Heart left ventricle (tissue), 16 donors: Measurements from ENCODE around the gene POU5F2. TPM values are rescaled to one million over a fixed set of nuclear protein-coding genes. Genes with fewer than 3 reads are reported as not detected.

Experiments used
- ATAC-seq, 4 donors: fragments of 200-7000 bp; cut with Tn5 transposase; one replicate each; pipeline ENCODE4 v1.9.1; 2020 to 2022; ENCODE audit warnings: moderate library complexity in 4 of 4, mild to moderate bottlenecking in 3 of 4, moderate number of reproducible peaks in 1 of 4
- DNase-seq, 5 donors: peaks; one replicate each; pipeline ENCODE4 v3.0.0-alpha.2; 2020
- H3K27ac ChIP-seq, 12 donors: fragments of 200-600 bp; sonication (generic) in 4 of 12; one replicate each; pipeline versions ENCODE4 v1.5.0 to v1.8.0; 2016 to 2022; ENCODE audit warnings: mild to moderate bottlenecking in 2 of 12
- H3K27me3 ChIP-seq, 9 donors: fragments of 200-600 bp; sonication (generic) in 2 of 9; one replicate each; pipeline versions ENCODE4 v1.5.1 to v1.8.0; 2016 to 2022; ENCODE audit warnings: mild to moderate bottlenecking in 3 of 9
- H3K36me3 ChIP-seq, 9 donors: fragments of 200-600 bp; sonication (generic) in 2 of 9; one replicate each; pipeline versions ENCODE4 v1.5.0 to v1.8.0; 2018 to 2022; ENCODE audit warnings: mild to moderate bottlenecking in 2 of 9
- H3K4me1 ChIP-seq, 12 donors: fragments of 200-600 bp; sonication (generic) in 4 of 12; one replicate each; pipeline versions ENCODE4 v1.5.0 to v1.8.0; 2016 to 2022; ENCODE audit warnings: mild to moderate bottlenecking in 3 of 12
- H3K4me3 ChIP-seq, 12 donors: fragments of 200-600 bp; sonication (generic) in 4 of 12; one replicate each; pipeline versions ENCODE4 v1.5.0 to v1.8.0; 2017 to 2022; ENCODE audit warnings: mild to moderate bottlenecking in 9 of 12, moderate library complexity in 4 of 12
- H3K9me3 ChIP-seq, 12 donors: fragments of 200-600 bp; sonication (generic) in 4 of 12; one replicate each; pipeline versions ENCODE4 v1.5.0 to v1.8.0; 2016 to 2022; ENCODE audit warnings: mild to moderate bottlenecking in 1 of 12
- CTCF ChIP-seq, 12 donors: fragments of 200-600 bp; sonication (generic) in 4 of 12; IDR thresholded peaks; one replicate each; pipeline versions ENCODE4 v1.5.0 to v1.8.0; 2018 to 2022; ENCODE audit warnings: antibody characterized with exemption in 12 of 12, mild to moderate bottlenecking in 5 of 12
- POLR2A ChIP-seq, 2 donors: fragments of 450-650 bp; IDR thresholded peaks; one replicate each; pipeline ENCODE4 v1.6.1; 2017; ENCODE audit warnings: antibody characterized with exemption in 2 of 2, mild to moderate bottlenecking in 2 of 2, moderate library complexity in 2 of 2
- WGBS, 4 donors: extraction: QIAGEN DNeasy Blood & Tissue Kit in 2 of 4; methylation state at CpG; one replicate each; pipeline versions ENCODE4 v1.1.5 to v1.1.7; 2013 to 2018; 5-methylcytosine and 5-hydroxymethylcytosine counted together
- intact Hi-C, 10 donors: fragments of 100-400 bp; cut with DNase I; formaldehyde crosslinking; loops; one replicate each; pipeline versions ENCODE4 v1.11.1 to v1.14.2; 2022
- polyA plus RNA-seq, 2 donors: library from polyadenylated mRNA; stranded (reverse); fragments of 200-250 nt; gene quantifications; one replicate each; pipeline ENCODE4 v1.2.3, GENCODE V29; 2013
- total RNA-seq, 9 donors: library from RNA; depleted of rRNA in 2 of 9; stranded (reverse); fragments of >200 nt in 2 of 9; fragmentation: NEBNext Ultra II Directional in 3 of 9; extraction: Animal tissue kit (Norgen Biotek cat#: 25700) in 3 of 9; gene quantifications; one replicate each; pipeline versions ENCODE4 v1.1.0 to v1.2.4, GENCODE V29; 2016 to 2023
- donor health status: ischemic (EF 13 %, LVEDD 7.1; RV severe dilation, severe dysfunction).
- donor health status: healthy with polysubstance abuse.
- donor health status: DM: no; HTN: yes; CAD: no.
- donor health status: DM: no; HTN: no; CAD: no.
- donor health status: ischemic (EF 25% LVEDD 6.9; RV normal size, moderate dysfunction).
- donor health status: ischemic (EF 25% LVEDD 5.7; RV mildly dilated, moderate dysfunction).
- donor health status: healthy.
- donor health status: DM: yes; HTN: yes; CAD: no.
- donor health status: ischemic (EF 35%, LVEDD 5.7; RV mildly dilated, moderate dysfunction).
- donor health status: nonischemic (EF 11% LVEDD 7.7; RV severe dilation, severe dysfunction).
- donor health status: DM: yes; HTN: yes; CAD: no.
- donor health status: PGD.
- donor health status: ischemic (EF 29% LVEDD 5.4; RV normal size, mild dysfunction).
- donor health status: nonischemic (EF 23%, LVEDD 6.1; RV moderate dilation, normal function).

The POU5F2 gene
- total and polyA plus RNA-seq, 11 donors, result 0.03 to 0.88 (median 0.25) TPM

GRCh38 chr5:93721511-93721910 is 19.9 kb downstream of the POU5F2 start:
- no peak for ATAC-seq

GRCh38 chr5:93721071-93721470 is 20.3 kb downstream of the POU5F2 start:
- WGBS, 4 donors, result 88 to 91% (median 90%) methylated on average over 3 of the region's 3 CpGs

More at GRCh38 chr5:93721511-93721910, 19.9 kb downstream of the POU5F2 start:
- H3K9me3 ChIP-seq, result no peaks in the 10 kb centered on the region
- intact Hi-C loops, result no loop called here
- no peak overlapping the region for H3K4me3 ChIP-seq
- no peak for DNase-seq
- TF ChIP-seq POLR2A (IDR thresholded peaks at IDR 0.05) (no peak), CTCF (IDR thresholded peaks at IDR 0.05) (no peak)
- 23 to 52% (median 41%) methylated on average over 1 of the region's 1 CpG for WGBS, 4 donors
- no peaks in the 10 kb centered on the region for H3K27me3 ChIP-seq
- H3K4me1 ChIP-seq, result peaks cover 0 to 4% (median 0%) of the 10 kb centered on the region in 12 donors
- H3K27ac ChIP-seq, result no peak overlapping the region
- no peaks in the 10 kb centered on the region for H3K36me3 ChIP-seq

GRCh38 chr5:93717162-93717561 is 24.2 kb downstream of the POU5F2 start:
- H3K4me3 ChIP-seq, result no peak overlapping the region

More at GRCh38 chr5:93721071-93721470, 20.3 kb downstream of the POU5F2 start:
- Histone ChIP-seq H3K4me3 (no peak overlapping the region), H3K27ac (no peak overlapping the region), H3K4me1 (peaks cover 0 to 4% (median 0%) of the 10 kb centered on the region in 12 donors), H3K9me3 (no peaks in the 10 kb centered on the region), H3K36me3 (no peaks in the 10 kb centered on the region), H3K27me3 (no peaks in the 10 kb centered on the region)
- DNase-seq (no peak), ATAC-seq (no peak)
- TF ChIP-seq CTCF (IDR thresholded peaks at IDR 0.05) (no peak), POLR2A (IDR thresholded peaks at IDR 0.05) (no peak)
- intact Hi-C loops, result no loop called here

GRCh38 chr5:93716453-93716852 is 24.9 kb downstream of the POU5F2 start:
- TF ChIP-seq CTCF (IDR thresholded peaks at IDR 0.05) (no peak), POLR2A (IDR thresholded peaks at IDR 0.05) (no peak)
- peaks cover 0 to 12% (median 0%) of the 10 kb centered on the region in 12 donors for H3K9me3 ChIP-seq
- no peaks in the 10 kb centered on the region for H3K36me3 ChIP-seq
- ATAC-seq (no peak), DNase-seq (no peak)
- H3K27ac ChIP-seq, result no peak overlapping the region
- no peak overlapping the region for H3K4me3 ChIP-seq
- no peaks in the 10 kb centered on the region for H3K4me1 ChIP-seq
- H3K27me3 ChIP-seq, result no peaks in the 10 kb centered on the region
- intact Hi-C loops, result no loop called here

More at GRCh38 chr5:93717162-93717561, 24.2 kb downstream of the POU5F2 start:
- intact Hi-C loops, result no loop called here
- Histone ChIP-seq H3K9me3 (peaks cover 0 to 12% (median 0%) of the 10 kb centered on the region in 12 donors), H3K27me3 (no peaks in the 10 kb centered on the region), H3K36me3 (no peaks in the 10 kb centered on the region), H3K4me1 (no peaks in the 10 kb centered on the region), H3K27ac (no peak overlapping the region)
- 43 to 48% (median 45%) methylated on average over 4 of the region's 4 CpGs for WGBS, 4 donors
- DNase-seq (peak in 1 of 5 donors; percentile 28), ATAC-seq (peak; percentile 53 to 77 (median 64))
- TF ChIP-seq CTCF (IDR thresholded peaks at IDR 0.05) (no peak), POLR2A (IDR thresholded peaks at IDR 0.05) (no peak)
